Activated naive CD8-positive, alpha-beta T cell treated with anti-CD3 and anti-CD28 coated beads for 36 hours (primary cell): Measurements from ENCODE around the gene UNC5B. TPM values are rescaled to one million over a fixed set of nuclear protein-coding genes. Genes with fewer than 3 reads are reported as not detected.

Experiments
- DNase-seq: peaks from one replicate; pipeline ENCODE4 v3.0.0; 2021
- H3K27ac Mint-ChIP-seq: one replicate; pipeline ENCODE4 v1.8.0; 2022; ENCODE audit warnings: mild to moderate bottlenecking, moderate library complexity, mixed read lengths
- H3K27me3 Mint-ChIP-seq: one replicate; pipeline ENCODE4 v1.8.0; 2022; ENCODE audit warnings: mild to moderate bottlenecking, mixed read lengths
- H3K36me3 Mint-ChIP-seq: one replicate; pipeline ENCODE4 v1.8.0; 2021; ENCODE audit warnings: mild to moderate bottlenecking, mixed read lengths
- H3K4me1 Mint-ChIP-seq: one replicate; pipeline ENCODE4 v1.8.0; 2021; ENCODE audit warnings: mixed read lengths
- H3K4me3 Mint-ChIP-seq: one replicate; pipeline ENCODE4 v1.8.0; 2022; ENCODE audit warnings: mild to moderate bottlenecking, moderate library complexity, mixed read lengths
- H3K9me3 Mint-ChIP-seq: one replicate; pipeline ENCODE4 v1.8.0; 2022; ENCODE audit warnings: mixed read lengths
- total RNA-seq, 2 experiments: library from RNA; stranded (reverse); gene quantifications; one replicate each; pipeline ENCODE4 v1.2.3, GENCODE V29; 2021

UNC5B gene
- total RNA-seq, 2 experiments from 2014 or later, result 0.04 TPM; not detected in 1

DNA sequence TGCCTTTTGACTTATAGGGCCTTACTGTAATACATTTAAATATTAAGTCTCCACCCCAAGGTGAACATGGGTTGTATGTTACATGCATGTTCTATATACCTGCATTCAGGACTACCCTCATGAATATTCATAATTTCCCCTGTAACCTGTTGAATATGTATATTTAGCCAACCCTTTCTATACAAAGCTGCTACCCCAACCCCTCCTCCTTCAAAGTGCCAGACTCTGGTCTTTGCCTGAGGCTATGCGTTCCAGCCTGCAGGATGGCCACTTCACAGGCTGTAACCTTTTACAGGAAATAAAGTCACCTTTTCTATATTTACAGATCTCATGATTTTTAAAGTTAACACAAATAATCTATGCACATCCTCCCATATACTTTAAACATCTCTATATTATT, 10.1 kb upstream of the UNC5B start:
- DNase-seq, result no peak
- H3K36me3 Mint-ChIP-seq, result no peaks in the 10 kb centered on the region
- H3K4me3 Mint-ChIP-seq, result no peak overlapping the region
- H3K4me1 Mint-ChIP-seq, result no peaks in the 10 kb centered on the region
- no peak overlapping the region for H3K27ac Mint-ChIP-seq
- peaks cover 5% of the 10 kb centered on the region for H3K27me3 Mint-ChIP-seq
- H3K9me3 Mint-ChIP-seq, result peaks cover 14% of the 10 kb centered on the region

DNA sequence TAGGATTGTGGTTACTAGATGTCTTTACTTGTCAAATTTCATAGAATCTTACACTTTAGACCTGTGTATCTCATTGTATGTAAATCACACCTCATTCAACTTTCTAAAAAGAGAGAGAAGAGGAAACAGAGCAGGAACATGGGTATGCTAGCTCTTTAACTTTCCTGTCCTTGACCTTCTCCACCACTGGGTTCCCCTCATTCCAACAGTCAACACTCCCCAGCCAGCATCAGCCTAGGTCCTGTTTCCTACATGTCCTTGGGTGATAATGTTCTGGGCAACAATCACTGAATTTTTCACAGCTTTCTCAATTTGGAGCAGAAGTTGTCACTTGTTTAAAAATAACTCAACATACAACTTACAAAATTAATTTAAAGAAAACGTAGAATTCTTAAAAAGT, 9.2 kb upstream of the UNC5B start:
- Mint-ChIP-seq H3K4me1 (no peaks in the 10 kb centered on the region), H3K4me3 (no peak overlapping the region), H3K9me3 (peaks cover 9% of the 10 kb centered on the region), H3K27me3 (peaks cover 8% of the 10 kb centered on the region), H3K36me3 (no peaks in the 10 kb centered on the region), H3K27ac (no peak overlapping the region)
- DNase-seq, result no peak

DNA sequence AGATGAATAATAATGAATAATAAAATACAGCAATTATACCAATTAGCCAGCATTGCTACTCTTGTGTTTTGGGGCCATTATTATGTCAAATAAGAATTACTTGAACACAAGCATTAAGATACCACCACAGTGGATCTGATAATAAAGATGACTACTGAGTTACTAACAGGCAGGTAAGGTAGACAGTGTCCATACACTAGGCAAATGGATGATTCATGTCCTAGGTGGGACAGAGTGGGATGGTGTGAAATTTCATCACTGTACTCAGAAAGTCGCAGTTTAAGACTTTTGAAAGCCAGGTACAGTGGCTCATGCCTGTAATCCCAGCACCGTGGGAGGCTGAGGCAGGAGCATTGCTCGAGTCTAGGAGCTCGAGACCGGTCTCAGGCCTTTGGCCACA, 8.7 kb upstream of the UNC5B start:
- peaks cover 4% of the 10 kb centered on the region for H3K9me3 Mint-ChIP-seq
- H3K27ac Mint-ChIP-seq, result no peak overlapping the region
- H3K4me1 Mint-ChIP-seq, result peaks cover under 1% of the 10 kb centered on the region
- no peak overlapping the region for H3K4me3 Mint-ChIP-seq
- no peak for DNase-seq
- H3K27me3 Mint-ChIP-seq, result peaks cover 9% of the 10 kb centered on the region
- H3K36me3 Mint-ChIP-seq, result no peaks in the 10 kb centered on the region

DNA sequence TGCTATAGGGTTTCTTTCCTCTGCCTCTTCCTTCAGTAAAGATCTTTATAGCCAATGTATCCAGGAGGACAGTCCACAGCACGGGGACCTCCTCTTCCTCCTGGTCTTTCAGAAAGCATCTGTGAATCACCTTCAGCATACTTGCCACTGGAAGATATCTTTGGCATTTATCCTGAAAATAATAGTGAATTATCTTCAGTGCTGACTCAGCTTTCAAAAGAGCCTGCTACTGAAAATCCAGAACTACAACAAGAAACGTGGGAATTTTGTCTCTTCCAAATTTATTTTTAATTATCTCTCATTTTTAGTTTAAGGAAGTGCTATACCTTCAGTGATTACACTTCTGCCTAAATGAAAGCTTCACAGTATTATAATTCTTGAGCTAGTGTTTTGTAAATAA, 7.6 kb upstream of the UNC5B start:
- peaks cover 15% of the 10 kb centered on the region for H3K27me3 Mint-ChIP-seq
- H3K4me3 Mint-ChIP-seq, result no peak overlapping the region
- H3K9me3 Mint-ChIP-seq, result no peaks in the 10 kb centered on the region
- H3K27ac Mint-ChIP-seq, result no peak overlapping the region
- no peaks in the 10 kb centered on the region for H3K36me3 Mint-ChIP-seq
- peaks cover 4% of the 10 kb centered on the region for H3K4me1 Mint-ChIP-seq
- no peak for DNase-seq

DNA sequence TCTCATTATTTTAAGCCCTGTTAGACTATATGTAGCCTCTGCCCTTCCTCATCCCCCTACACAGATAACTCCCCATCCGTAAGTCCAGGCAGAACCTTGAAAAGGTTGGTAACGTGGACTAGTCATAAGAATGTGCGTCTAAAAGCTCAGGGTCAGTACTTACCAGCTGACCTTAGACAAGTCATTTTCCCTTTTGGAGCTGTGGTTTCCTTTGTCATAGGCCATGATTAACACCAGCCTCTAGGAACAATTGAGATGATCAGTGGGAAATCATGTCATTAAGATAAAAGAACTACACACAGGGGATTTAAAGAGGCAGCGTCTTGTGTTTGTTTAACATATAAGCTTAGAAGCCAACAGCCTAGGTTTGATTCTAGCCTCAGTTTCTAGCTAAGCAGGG, 6.9 kb upstream of the UNC5B start:
- Mint-ChIP-seq H3K27ac (no peak overlapping the region), H3K9me3 (no peaks in the 10 kb centered on the region), H3K4me3 (no peak overlapping the region), H3K4me1 (peaks cover 4% of the 10 kb centered on the region), H3K36me3 (no peaks in the 10 kb centered on the region), H3K27me3 (peaks cover 22% of the 10 kb centered on the region)
- DNase-seq, result no peak

DNA sequence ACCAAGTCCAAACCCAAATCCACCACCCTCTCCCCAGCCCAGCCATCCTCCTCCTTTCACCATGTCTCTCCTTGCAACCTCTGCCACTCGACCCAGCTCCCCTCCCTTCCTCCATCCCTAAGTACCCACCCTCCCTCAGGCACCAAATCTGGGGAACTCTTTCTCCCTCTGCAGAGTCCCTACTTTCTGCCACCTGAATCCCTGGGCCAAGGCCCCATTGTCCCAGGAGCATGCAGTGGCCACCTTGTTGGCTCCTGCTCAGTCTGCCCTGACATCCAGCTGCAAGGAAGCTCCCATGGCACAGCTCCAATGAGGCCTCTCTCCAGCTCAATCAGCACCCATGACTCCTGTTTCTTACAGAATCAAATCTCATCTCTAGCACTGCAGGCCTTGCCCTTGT, 5.5 kb upstream of the UNC5B start:
- H3K4me3 Mint-ChIP-seq, result no peak overlapping the region
- no peak for DNase-seq
- H3K9me3 Mint-ChIP-seq, result no peaks in the 10 kb centered on the region
- peaks cover 36% of the 10 kb centered on the region for H3K27me3 Mint-ChIP-seq
- H3K4me1 Mint-ChIP-seq, result peaks cover 8% of the 10 kb centered on the region
- no peaks in the 10 kb centered on the region for H3K36me3 Mint-ChIP-seq
- no peak overlapping the region for H3K27ac Mint-ChIP-seq

DNA sequence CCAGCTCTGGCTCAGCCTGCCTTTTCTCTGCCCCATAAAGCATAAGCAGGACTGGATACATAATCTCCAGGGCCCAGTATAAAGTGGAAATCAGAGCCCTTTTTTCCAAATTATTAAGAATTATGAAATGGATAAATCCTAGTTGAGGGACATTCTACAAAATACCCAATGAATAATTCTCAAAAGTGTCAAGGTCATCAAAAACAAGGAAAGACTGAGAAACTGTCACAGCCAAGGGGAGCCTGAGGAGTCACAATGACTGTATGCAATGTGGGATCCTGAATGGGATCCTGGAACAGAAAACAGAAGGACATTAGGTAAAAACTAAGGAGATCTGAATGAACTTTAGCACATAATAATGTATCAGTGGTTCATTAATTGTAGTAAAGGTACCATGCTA, 4.8 kb upstream of the UNC5B start:
- DNase-seq, result no peak
- Mint-ChIP-seq H3K27me3 (peaks cover 39% of the 10 kb centered on the region), H3K27ac (no peak overlapping the region), H3K9me3 (no peaks in the 10 kb centered on the region), H3K36me3 (no peaks in the 10 kb centered on the region), H3K4me1 (peaks cover 10% of the 10 kb centered on the region), H3K4me3 (no peak overlapping the region)

DNA sequence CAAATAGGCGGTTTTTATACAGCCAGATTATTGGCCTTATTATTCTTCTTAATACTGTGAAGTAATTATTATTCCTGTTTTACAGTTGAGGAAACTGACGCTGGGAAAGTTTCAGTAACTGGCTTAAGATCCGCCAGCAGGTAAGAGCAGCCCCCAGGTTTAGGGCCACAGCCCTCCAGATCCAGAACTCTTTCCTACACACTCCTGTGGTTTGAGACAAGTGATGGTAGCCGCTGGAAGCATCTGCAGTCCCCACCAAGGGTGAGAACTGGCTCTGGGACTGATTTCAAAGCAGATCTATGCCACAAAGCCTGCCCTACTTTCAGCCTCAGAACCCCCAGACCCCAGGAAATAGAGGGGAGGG, 3.0 kb upstream of the UNC5B start:
- H3K27me3 Mint-ChIP-seq, result peaks cover 51% of the 10 kb centered on the region
- no peaks in the 10 kb centered on the region for H3K9me3 Mint-ChIP-seq
- DNase-seq, result no peak
- peaks cover 14% of the 10 kb centered on the region for H3K4me1 Mint-ChIP-seq
- H3K36me3 Mint-ChIP-seq, result no peaks in the 10 kb centered on the region
- no peak overlapping the region for H3K4me3 Mint-ChIP-seq
- H3K27ac Mint-ChIP-seq, result no peak overlapping the region

DNA sequence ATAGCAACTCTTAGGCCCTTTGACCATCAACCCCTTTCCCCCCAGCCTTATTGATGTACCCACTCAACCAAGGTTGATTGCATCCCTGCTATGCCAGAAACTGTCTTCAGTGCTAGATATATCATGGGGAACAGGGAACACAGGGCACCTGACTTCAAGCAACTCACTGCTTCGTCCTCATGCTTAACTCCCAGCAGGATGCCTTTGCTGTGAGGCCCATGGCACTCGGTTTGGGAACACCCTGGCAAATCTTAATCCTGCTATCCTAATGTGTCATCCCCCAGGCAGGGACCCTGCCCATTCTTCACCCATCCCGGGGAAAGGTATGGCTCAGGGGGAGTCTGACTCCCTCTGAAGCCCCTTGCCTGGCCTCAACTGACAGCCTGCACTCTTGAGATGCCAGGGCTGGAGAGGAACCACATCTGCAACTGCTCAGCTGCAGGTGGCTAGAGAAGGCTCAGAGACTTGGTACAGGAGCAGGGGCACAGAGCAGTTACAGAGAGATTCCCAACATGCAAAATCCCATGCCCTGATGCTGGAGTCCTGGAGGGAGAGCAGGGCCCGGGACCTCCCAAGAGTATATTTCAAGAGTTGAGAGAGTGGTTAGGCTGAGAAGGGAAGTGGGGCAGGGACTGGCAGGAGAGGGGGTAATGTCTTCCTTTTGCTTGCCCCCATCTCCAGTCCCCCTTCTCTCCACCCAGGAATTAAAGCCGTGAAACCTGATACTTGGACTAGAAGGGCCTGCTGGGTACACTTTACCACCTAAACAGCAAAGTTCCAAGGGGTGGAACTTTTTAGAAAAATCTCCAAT, 2.4 kb upstream of the UNC5B start:
- no peaks in the 10 kb centered on the region for H3K36me3 Mint-ChIP-seq
- H3K27me3 Mint-ChIP-seq, result peaks cover 53% of the 10 kb centered on the region
- no peaks in the 10 kb centered on the region for H3K9me3 Mint-ChIP-seq
- no peak for DNase-seq
- no peak overlapping the region for H3K27ac Mint-ChIP-seq
- H3K4me1 Mint-ChIP-seq, result peaks cover 16% of the 10 kb centered on the region
- no peak overlapping the region for H3K4me3 Mint-ChIP-seq

DNA sequence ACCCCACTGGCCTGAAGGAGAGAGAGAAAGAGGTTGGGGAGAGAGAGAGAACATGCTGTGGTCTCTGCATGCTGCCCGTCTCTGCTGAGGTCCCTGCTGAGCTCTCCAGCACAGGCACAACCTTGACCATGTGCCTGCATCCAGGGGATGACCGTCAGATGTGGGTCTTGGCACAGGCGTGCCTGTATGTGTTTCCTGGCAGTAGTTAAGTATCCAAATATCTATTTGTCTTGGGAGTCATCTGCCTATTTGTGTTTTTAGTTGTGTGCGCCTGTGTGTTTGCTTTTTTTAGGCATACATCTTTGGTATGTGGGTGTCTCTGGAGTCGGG, 1.9 kb upstream of the UNC5B start:
- DNase-seq, result no peak
- H3K36me3 Mint-ChIP-seq, result no peaks in the 10 kb centered on the region
- H3K27ac Mint-ChIP-seq, result no peak overlapping the region
- peaks cover 58% of the 10 kb centered on the region for H3K27me3 Mint-ChIP-seq
- peaks cover 16% of the 10 kb centered on the region for H3K4me1 Mint-ChIP-seq
- no peak overlapping the region for H3K4me3 Mint-ChIP-seq
- no peaks in the 10 kb centered on the region for H3K9me3 Mint-ChIP-seq

DNA sequence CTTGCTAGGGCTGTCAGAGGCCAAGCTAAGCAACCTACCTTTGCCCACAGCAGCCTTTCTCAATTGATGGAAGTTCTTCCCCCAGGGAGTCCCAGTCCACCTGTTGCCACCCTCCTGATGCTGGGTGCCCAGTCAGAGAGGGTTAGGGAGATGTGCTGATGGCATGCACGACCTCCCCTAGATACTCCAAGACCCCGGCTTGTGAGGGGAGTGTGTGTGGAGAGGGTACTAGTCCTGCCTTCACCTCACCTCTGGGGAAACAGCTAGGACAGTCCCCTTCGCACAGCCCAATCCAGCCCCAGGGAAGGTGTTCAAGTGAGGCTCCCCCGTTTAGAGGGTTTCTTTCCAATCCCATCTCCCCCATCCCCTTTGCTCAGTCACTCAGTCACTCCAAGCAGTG, 1.3 kb upstream of the UNC5B start:
- no peak overlapping the region for H3K27ac Mint-ChIP-seq
- no peaks in the 10 kb centered on the region for H3K36me3 Mint-ChIP-seq
- H3K27me3 Mint-ChIP-seq, result peaks cover 64% of the 10 kb centered on the region
- DNase-seq, result no peak
- peaks cover 16% of the 10 kb centered on the region for H3K4me1 Mint-ChIP-seq
- no peak overlapping the region for H3K4me3 Mint-ChIP-seq
- no peaks in the 10 kb centered on the region for H3K9me3 Mint-ChIP-seq

DNA sequence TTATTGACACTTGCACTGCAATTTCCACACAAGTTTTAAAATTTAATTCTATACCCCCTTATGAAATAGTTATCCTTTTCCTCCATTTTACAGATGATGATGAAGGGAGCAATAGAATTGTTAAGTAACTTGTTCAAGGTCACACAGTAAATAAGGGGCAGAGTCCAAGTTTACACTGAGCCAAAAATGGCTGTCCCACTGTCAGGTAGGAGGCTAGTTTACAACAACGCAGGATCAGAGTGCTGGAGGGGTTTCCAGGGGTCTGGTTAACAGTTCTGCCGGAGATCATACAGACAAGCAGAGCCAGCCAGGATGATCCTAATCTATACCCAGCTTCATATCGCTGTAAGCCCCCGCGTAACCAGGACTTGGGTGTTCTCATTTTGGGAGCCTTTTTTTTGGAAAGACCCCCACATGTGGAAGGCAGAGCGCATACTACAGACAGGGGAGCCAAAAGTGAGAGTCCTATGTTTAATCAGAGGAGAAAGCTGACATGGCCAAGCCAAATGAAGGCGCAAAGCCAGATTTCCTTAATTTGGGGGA, 524 bp upstream of the UNC5B start:
- Mint-ChIP-seq H3K4me3 (peak overlapping the region; percentile 47), H3K36me3 (no peaks in the 10 kb centered on the region), H3K27me3 (peaks cover 72% of the 10 kb centered on the region), H3K9me3 (no peaks in the 10 kb centered on the region), H3K27ac (no peak overlapping the region), H3K4me1 (peaks cover 16% of the 10 kb centered on the region)
- no peak for DNase-seq

DNA sequence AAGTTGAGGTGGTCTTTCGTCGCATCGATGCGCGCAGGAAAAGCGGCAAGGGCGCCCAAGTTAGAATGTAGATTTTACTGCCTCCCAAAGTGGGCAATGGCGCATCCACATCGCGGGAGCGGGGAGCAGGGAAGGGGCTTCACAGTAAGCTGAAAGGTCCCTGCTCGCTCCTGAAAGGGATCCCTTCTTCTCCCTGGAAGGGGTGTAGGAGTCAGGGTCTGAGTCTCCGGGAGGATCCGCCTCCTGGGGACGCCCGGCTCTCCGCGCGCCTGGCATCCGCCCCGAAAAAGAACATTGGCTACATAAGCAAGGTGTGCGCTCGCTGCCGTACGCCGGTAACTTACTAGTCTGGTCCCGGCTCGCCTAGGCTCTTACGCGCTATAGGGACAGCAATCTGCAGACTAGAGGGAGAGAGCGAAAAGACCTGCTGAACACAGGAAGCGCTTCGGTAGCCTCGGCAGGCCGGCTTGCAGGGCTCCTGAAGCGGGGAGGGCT, 804 bp downstream of the UNC5B start:
- H3K27ac Mint-ChIP-seq, result no peak overlapping the region
- peak; percentile 42 for DNase-seq
- H3K4me1 Mint-ChIP-seq, result peaks cover 18% of the 10 kb centered on the region
- no peaks in the 10 kb centered on the region for H3K9me3 Mint-ChIP-seq
- H3K4me3 Mint-ChIP-seq, result peak overlapping the region; percentile 57
- peaks cover 79% of the 10 kb centered on the region for H3K27me3 Mint-ChIP-seq
- no peaks in the 10 kb centered on the region for H3K36me3 Mint-ChIP-seq

DNA sequence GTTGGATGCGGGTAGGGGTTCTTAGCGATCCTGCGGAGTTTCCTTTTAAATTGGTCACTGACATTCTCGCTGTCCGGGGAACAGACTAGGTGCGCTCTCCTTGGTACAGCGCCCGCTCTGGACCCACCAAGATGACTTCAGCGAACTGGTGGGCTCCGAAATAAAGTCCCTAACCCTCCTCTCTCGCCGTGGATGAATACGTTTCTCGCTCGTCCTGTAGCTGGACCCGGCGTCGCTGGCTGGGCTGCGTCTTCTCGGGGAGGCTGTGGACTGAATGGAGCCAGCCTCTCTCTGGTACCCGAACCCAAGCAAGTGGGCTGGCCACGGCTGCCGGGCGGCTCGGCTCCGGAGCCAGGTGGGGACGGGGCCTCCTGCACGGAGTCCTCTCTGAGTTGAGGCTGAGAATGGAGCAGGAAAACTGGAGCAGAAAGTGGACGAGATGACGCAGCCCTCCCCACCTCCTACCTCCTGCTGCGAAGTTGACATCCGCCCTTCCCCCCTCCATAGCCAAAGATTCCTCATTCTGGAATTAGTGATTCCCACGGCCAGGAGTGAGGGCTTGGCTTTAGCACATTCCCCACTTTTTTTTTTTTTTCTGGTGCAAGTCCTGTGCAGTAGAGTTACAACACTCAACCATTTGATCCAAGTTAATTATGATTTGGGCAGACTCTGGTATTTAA, 1.5 kb downstream of the UNC5B start:
- Mint-ChIP-seq H3K27ac (no peak overlapping the region), H3K9me3 (no peaks in the 10 kb centered on the region), H3K27me3 (peaks cover 80% of the 10 kb centered on the region), H3K4me3 (no peak overlapping the region), H3K36me3 (no peaks in the 10 kb centered on the region), H3K4me1 (peaks cover 15% of the 10 kb centered on the region)
- DNase-seq, result no peak

DNA sequence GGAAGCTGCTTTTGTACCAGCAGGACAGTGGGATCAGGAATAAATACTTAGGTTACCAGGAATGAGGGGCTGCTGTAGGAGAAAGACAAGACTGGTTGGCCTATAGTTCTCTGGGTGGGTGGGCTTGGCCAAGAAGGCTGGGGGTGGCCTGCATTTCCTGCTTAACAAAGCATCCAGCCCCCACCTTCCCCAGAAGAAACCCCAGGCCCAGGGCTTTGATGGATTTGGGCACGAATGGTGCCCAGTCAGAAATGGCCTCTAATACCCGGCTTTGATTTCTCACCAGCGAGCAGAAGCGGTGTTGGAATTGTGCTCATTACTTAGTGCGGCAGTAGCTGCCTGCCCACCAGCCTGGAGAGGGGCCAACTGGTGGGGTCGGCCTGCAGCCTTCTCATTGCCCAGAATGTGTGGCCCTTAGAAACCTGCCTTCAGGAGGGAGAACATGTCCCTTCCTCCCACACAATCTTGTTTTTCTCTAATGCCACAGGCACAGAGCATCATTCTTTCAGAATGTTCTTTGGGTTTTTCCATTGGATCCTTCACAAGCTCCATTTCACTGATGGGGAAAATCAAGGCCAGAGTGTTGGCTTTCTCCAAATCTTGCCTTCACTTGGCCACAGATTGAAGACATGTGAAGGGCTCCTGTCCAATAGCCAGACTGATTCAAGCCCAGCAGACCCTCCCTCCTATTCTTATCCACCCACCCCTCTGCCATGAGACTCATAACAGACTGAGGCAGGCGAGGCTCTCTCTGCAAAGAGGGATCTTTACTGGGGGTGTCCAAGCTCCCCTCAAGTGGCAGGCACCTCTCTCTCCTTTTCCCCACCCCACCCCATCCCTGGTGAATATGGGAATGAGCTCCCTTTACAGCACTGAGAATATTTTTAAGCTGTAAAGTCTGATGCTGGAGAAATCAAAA, 2.5 kb downstream of the UNC5B start:
- DNase-seq, result no peak
- no peaks in the 10 kb centered on the region for H3K9me3 Mint-ChIP-seq
- peaks cover 75% of the 10 kb centered on the region for H3K27me3 Mint-ChIP-seq
- H3K4me3 Mint-ChIP-seq, result no peak overlapping the region
- H3K4me1 Mint-ChIP-seq, result peaks cover 14% of the 10 kb centered on the region
- no peaks in the 10 kb centered on the region for H3K36me3 Mint-ChIP-seq
- H3K27ac Mint-ChIP-seq, result no peak overlapping the region
